ENCODE results near the gene ERFE. TPM values are rescaled to one million over a fixed set of nuclear protein-coding genes. Genes with fewer than 3 reads are reported as not detected.

The ERFE gene
- total and polyA plus RNA-seq, 2 of the 4 experiments (the other 2 are of a cell fraction): 1.3 to 3.5 TPM

DNA sequence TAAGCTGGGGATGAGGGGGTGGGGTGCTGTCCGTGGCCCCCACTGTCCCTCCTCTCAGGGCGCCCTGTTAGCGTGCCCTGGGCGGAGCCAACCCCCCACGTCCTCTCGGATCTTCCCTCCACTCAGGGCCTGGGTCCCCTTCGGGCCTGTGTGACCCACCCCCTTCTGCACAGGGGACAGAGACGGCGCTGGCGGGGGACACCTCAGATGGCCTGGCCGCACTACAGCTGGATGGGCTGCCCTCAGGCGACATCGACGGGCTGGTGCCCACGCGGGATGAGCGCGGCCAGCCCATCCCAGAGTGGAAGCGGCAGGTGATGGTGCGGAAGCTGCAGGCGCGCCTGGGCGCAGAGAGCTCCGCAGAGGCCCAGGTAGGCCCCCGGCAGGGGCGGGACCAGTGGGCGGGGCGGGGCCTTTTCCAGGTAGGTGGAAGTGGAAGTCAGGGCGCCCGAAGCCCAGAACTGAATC, 30.2 kb upstream of the ERFE start:
- dilution Hi-C loops (cut with HindIII; ENCODE audit: low sequenced_read_pairs, unreplicated experiment) (no loop called here), intact Hi-C loops (cut with micrococcal nuclease) (no loop called here), in situ Hi-C loops (cut with MboI; ENCODE audit: low sequenced_read_pairs) (no loop called here)
- WGBS, 2 experiments (ENCODE audit: extremely low coverage in 2 of 2, insufficient read length in 1 of 2): 79% methylated on average over 11 of the region's 30 CpGs; no CpG with 5 or more reads in 1 of the 2 experiments
- Histone ChIP-seq H3K9ac (ENCODE audit: low read depth, low read length) (no peak overlapping the region), H3K4me2 (ENCODE audit: low read depth, low read length) (no peak overlapping the region), H3K4me1 (ENCODE audit: control insufficient read depth, insufficient read depth, low read length) (peaks cover 6% of the 10 kb centered on the region), H2BK15ac (ENCODE audit: low read depth, low read length) (no peak overlapping the region), H4K8ac (ENCODE audit: low read depth in 2 of 2, low read length in 2 of 2) (no peak overlapping the region), H3K27me3 (ENCODE audit: control insufficient read depth, insufficient read depth, low read length) (no peaks in the 10 kb centered on the region), H2AK5ac (ENCODE audit: low read depth, low read length) (no peak overlapping the region), H2AFZ (replicated peaks; ENCODE audit: low read length, poor library complexity) (no peak overlapping the region), H2AK9ac (replicated peaks; ENCODE audit: low read depth, low read length, poor library complexity) (no peak overlapping the region), H4K91ac (ENCODE audit: insufficient read depth, low read depth, low read length) (no peak overlapping the region), H3K27ac (ENCODE audit: insufficient read depth, low read length) (no peak overlapping the region), H3K23ac (ENCODE audit: low read depth, low read length) (no peak overlapping the region), H3K4me3 (ENCODE audit: insufficient read depth, low read depth, low read length) (no peak overlapping the region), H3K9me3 (ENCODE audit: control insufficient read depth, insufficient read depth, low read length) (no peaks in the 10 kb centered on the region), H2BK20ac (ENCODE audit: low read depth, low read length) (no peak overlapping the region), H3K9me1 (ENCODE audit: insufficient read depth, low read length) (peaks cover 5% of the 10 kb centered on the region; the same call in 1 of the 2 replicates), H4K5ac (ENCODE audit: low read depth, low read length) (no peak overlapping the region), H3K36me3 (ENCODE audit: control insufficient read depth, insufficient read depth, low read length) (no peaks in the 10 kb centered on the region), H2BK5ac (ENCODE audit: low read depth, low read length, poor library complexity, severe bottlenecking) (no peak overlapping the region), H2BK120ac (ENCODE audit: low read depth, low read length) (no peak overlapping the region), H3K18ac (ENCODE audit: low read depth, low read length) (no peak overlapping the region), H4K20me1 (ENCODE audit: insufficient read depth, low read length) (no peaks in the 10 kb centered on the region), H3K79me1 (ENCODE audit: low read depth in 1 of 2, low read length in 2 of 2) (no peaks in the 10 kb centered on the region), H3K56ac (ENCODE audit: extremely low read depth, insufficient read depth, low read length) (no peak overlapping the region), H3K4ac (ENCODE audit: low read depth, low read length) (no peak overlapping the region), H3K14ac (replicated peaks; ENCODE audit: low read depth, low read length) (no peak overlapping the region)
- ChIA-PET CTCF (no interaction called here), POLR2A (ENCODE audit: unreplicated experiment) (no interaction called here)
- DNase-seq (no peak), ATAC-seq (ENCODE audit: low read depth) (no peak)
- TF ChIP-seq RCOR1 (IDR thresholded peaks at IDR 0.05; ENCODE audit: insufficient replicate concordance, low read length): no peak
- TF ChIP-seq CTCF (conservative IDR thresholded peaks at IDR 0.05; ENCODE audit: low read depth, low read length): no peak
- no peak for TF ChIP-seq MAZ (IDR thresholded peaks at IDR 0.05; ENCODE audit: borderline replicate concordance, low read depth, low read length)
- no peak for TF ChIP-seq BHLHE40 (IDR thresholded peaks at IDR 0.05; ENCODE audit: low read depth, low read length)
- TF ChIP-seq SMC3 (IDR thresholded peaks at IDR 0.05; ENCODE audit: low read depth, low read length): no peak
- TF ChIP-seq RAD21 (IDR thresholded peaks at IDR 0.05; ENCODE audit: low read length): no peak
- TF ChIP-seq NFE2L2 (IDR thresholded peaks at IDR 0.05; ENCODE audit: low read depth, low read length): no peak
- TF ChIP-seq POLR2A (IDR thresholded peaks at IDR 0.05; ENCODE audit: low read depth, low read length): no peak
- TF ChIP-seq FOS (IDR thresholded peaks at IDR 0.05; ENCODE audit: low read depth, low read length): no peak
- TF ChIP-seq MXI1 (IDR thresholded peaks at IDR 0.05; ENCODE audit: borderline replicate concordance, low read depth, low read length): no peak
- TF ChIP-seq ELK1 (IDR thresholded peaks at IDR 0.05; ENCODE audit: borderline replicate concordance, low read depth, low read length): no peak
- no peak for TF ChIP-seq RFX5 (IDR thresholded peaks at IDR 0.05; ENCODE audit: low read depth, low read length)
- no peak for TF ChIP-seq CHD1 (IDR thresholded peaks at IDR 0.05; ENCODE audit: low read depth, low read length)
- TF ChIP-seq MAFK (IDR thresholded peaks at IDR 0.05; ENCODE audit: low read depth, low read length): no peak
- TF ChIP-seq, protein P1, sequence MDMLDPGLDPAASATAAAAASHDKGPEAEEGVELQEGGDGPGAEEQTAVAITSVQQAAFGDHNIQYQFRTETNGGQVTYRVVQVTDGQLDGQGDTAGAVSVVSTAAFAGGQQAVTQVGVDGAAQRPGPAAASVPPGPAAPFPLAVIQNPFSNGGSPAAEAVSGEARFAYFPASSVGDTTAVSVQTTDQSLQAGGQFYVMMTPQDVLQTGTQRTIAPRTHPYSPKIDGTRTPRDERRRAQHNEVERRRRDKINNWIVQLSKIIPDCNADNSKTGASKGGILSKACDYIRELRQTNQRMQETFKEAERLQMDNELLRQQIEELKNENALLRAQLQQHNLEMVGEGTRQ (IDR thresholded peaks at IDR 0.05; ENCODE audit: low read depth, low read length): no peak
- no peak for TF ChIP-seq CEBPB (IDR thresholded peaks at IDR 0.05; ENCODE audit: low read depth, low read length)
- no TSS peak for BruUV-seq (replicated peaks)

Data from IMR-90 (cell line).